Type B pancreatic cell (in vitro differentiated cells): ENCODE measurements around the gene RSPO4. TPM values are rescaled to one million over a fixed set of nuclear protein-coding genes. Genes with fewer than 3 reads are reported as not detected.

Experiments
- DNase-seq: peaks from one replicate; pipeline ENCODE4 v3.0.0; 2021; ENCODE audit warnings: mixed read lengths; ENCODE audit not compliant: unreplicated experiment; ENCODE audit errors: extremely low spot score
- H3K27ac Mint-ChIP-seq: 2 replicates; pipeline ENCODE4 v1.8.0; 2021; ENCODE audit warnings: mild to moderate bottlenecking, mixed read lengths
- H3K27me3 Mint-ChIP-seq: 2 replicates; pipeline ENCODE4 v1.8.0; 2021; ENCODE audit warnings: mixed read lengths
- H3K36me3 Mint-ChIP-seq: 2 replicates; pipeline ENCODE4 v1.8.0; 2021; ENCODE audit warnings: mixed read lengths
- H3K4me1 Mint-ChIP-seq: one replicate; pipeline ENCODE4 v1.8.0; 2021; ENCODE audit warnings: mixed read lengths; ENCODE audit not compliant: unreplicated experiment
- H3K4me3 Mint-ChIP-seq: 2 replicates; pipeline ENCODE4 v1.8.0; 2021; ENCODE audit warnings: mild to moderate bottlenecking, mixed read lengths
- H3K9me3 Mint-ChIP-seq: 2 replicates; pipeline ENCODE4 v1.8.0; 2021; ENCODE audit warnings: mixed read lengths
- long read RNA-seq: library from polyadenylated mRNA; unstranded; transcript quantifications from one replicate; pipeline ENCODE4 v2.0.0, GENCODE V29; 2020
- total RNA-seq: library from RNA; stranded (reverse); gene quantifications from 2 replicates; pipeline ENCODE4 v1.2.1, GENCODE V29; 2021; ENCODE audit warnings: low replicate concordance
- TF ChIP-seq, protein P1 (sequence below): fragments of 200-600 bp; sonication (generic); conservative IDR thresholded peaks from 2 replicates; pipeline ENCODE4 v1.5.0; 2021; ENCODE audit warnings: antibody characterized with exemption, mild to moderate bottlenecking

RSPO4 gene
- total RNA-seq = 0.19 and 2.4 TPM in 2 replicates
- long read RNA-seq = 0 reads

DNA sequence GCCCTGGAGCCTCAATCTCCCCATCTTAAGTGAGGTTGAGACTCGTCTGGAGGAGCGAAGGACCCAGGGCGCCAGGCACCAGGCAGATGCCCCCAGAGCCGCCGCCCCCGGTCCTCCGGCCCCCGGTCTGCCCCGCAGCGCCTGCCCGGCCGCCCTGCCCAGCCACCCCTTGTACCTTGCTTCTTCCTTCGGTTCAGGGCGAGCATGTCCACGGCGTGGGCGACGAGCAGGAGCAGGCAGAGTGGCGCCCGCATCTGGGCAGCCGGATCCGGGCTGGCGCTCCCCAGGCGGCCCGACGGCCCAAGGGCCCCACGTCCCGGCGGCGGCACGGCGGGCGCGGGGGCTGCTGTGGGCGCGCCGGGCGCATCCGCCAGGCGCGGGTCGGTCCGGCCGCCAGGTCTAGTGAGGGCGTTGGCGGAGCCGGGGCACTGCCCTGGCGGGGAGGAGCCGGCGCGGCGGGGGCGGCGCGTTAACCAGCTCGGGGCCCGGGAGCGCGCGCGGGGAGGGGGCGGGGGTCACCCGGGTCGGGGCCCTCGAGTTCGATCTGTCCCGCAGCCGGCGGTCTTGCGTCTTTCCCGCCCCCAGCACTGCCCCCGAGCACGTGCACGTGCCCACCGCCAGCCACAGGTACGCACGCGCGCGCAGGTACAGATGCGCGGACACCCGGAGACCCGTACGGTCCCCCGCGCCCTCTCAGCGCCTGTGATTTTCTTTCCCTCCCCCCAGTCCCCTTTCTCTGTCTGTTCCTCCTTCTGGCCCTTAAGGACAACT lies at the start of gene RSPO4:
Gene RSPO4, minus strand, starts transcription at position 401 of the 771 bp plus-strand sequence. Its CDS starts 147 bp downstream, at position 254.
- Mint-ChIP-seq H3K27ac (peak within 1 kb of the TSS; percentile 58), H3K9me3 (no peaks in the 10 kb centered on the region), H3K4me3 (peak within 1 kb of the TSS; percentile 91), H3K27me3 (peaks cover 64% of the 10 kb centered on the region), H3K36me3 (no peaks in the 10 kb centered on the region), H3K4me1 (peaks cover 7% of the 10 kb centered on the region)
- no peak for DNase-seq
- TF ChIP-seq, protein P1, sequence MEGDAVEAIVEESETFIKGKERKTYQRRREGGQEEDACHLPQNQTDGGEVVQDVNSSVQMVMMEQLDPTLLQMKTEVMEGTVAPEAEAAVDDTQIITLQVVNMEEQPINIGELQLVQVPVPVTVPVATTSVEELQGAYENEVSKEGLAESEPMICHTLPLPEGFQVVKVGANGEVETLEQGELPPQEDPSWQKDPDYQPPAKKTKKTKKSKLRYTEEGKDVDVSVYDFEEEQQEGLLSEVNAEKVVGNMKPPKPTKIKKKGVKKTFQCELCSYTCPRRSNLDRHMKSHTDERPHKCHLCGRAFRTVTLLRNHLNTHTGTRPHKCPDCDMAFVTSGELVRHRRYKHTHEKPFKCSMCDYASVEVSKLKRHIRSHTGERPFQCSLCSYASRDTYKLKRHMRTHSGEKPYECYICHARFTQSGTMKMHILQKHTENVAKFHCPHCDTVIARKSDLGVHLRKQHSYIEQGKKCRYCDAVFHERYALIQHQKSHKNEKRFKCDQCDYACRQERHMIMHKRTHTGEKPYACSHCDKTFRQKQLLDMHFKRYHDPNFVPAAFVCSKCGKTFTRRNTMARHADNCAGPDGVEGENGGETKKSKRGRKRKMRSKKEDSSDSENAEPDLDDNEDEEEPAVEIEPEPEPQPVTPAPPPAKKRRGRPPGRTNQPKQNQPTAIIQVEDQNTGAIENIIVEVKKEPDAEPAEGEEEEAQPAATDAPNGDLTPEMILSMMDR = no peak

DNA sequence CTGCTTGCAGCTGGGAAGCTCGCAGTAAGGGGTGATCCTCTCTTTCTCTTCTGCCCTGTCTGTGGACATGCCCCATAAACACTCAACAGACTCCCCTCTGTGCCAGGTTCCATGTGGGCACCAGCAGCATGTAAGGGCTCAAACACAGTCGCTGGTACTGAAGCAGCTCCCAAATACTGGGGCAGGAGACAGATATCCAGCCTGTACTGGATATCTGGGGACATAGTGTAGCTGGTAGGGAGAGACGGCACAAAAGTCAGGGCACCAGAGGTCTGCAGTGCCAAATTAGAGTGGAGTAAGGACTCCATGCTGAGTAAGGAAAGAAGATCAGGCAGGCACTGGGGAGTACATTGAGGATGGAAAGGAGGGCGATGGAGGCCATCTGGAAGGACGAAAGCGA lies 48.3 kb upstream of the RSPO4 start:
- no peaks in the 10 kb centered on the region for H3K36me3 Mint-ChIP-seq
- H3K4me1 Mint-ChIP-seq = no peaks in the 10 kb centered on the region
- H3K9me3 Mint-ChIP-seq = no peaks in the 10 kb centered on the region
- no peak overlapping the region for H3K27ac Mint-ChIP-seq
- TF ChIP-seq, protein P1 = no peak
- no peak for DNase-seq
- peaks cover 4% of the 10 kb centered on the region for H3K27me3 Mint-ChIP-seq
- no peak overlapping the region for H3K4me3 Mint-ChIP-seq

DNA sequence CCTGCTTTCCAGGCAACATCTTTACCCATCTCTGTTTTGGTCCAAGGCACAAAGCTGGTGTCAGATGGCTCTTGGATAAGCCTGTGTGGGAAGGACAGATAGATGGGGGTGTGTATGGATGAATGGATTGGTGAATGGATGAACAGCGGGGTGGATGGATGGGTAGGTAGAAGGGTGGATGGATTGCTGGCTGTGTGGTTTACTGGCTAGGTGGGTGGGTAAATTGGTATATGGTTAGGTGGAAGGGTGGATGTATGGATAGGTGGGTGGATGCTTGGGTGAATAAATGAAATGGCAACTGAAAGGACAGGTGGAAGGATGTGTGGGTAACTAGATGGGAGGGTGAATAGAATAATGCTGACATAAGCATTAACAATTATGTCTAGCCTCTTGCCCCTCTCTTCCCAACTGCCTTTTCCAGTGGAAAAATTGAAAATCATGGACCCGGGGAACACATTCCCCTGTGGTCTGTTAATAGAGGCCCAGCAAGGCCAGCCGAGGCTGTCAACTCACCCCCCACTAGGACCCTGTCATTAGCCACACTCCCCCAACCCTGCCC lies 43.8 kb upstream of the RSPO4 start:
- H3K27ac Mint-ChIP-seq = no peak overlapping the region
- TF ChIP-seq, protein P1 = no peak
- no peaks in the 10 kb centered on the region for H3K4me1 Mint-ChIP-seq
- no peak for DNase-seq
- H3K36me3 Mint-ChIP-seq = no peaks in the 10 kb centered on the region
- peaks cover 18% of the 10 kb centered on the region for H3K27me3 Mint-ChIP-seq
- no peak overlapping the region for H3K4me3 Mint-ChIP-seq
- no peaks in the 10 kb centered on the region for H3K9me3 Mint-ChIP-seq

DNA sequence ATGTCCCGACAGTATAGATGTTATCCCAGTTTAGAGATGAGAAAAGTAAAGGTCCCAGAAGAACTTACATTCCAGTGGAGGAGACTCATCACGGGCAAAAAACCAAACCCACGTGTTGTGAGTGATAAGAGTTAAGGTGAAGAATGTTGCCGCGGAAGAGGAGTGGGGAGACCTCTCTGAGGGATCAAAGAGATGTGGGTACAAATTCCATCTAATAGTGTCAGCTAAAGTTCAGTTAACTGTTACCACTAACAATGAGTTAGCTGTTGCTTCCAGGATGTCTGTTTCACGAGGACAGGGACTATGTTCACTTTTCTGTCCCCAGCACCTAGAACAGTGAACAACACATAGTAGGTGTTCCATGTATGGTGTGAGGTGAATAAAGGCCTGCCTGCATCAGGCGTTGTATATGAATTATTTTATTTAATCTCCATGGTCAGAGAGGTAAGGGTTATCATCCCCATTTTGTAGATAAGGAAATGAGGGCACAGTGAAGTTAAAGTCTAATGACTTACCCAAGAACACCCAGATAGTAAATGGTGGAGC lies 39.8 kb upstream of the RSPO4 start:
- H3K4me1 Mint-ChIP-seq = no peaks in the 10 kb centered on the region
- no peaks in the 10 kb centered on the region for H3K36me3 Mint-ChIP-seq
- DNase-seq = no peak
- TF ChIP-seq, protein P1 = no peak
- no peak overlapping the region for H3K4me3 Mint-ChIP-seq
- peaks cover 20% of the 10 kb centered on the region for H3K27me3 Mint-ChIP-seq
- H3K27ac Mint-ChIP-seq = no peak overlapping the region
- no peaks in the 10 kb centered on the region for H3K9me3 Mint-ChIP-seq

DNA sequence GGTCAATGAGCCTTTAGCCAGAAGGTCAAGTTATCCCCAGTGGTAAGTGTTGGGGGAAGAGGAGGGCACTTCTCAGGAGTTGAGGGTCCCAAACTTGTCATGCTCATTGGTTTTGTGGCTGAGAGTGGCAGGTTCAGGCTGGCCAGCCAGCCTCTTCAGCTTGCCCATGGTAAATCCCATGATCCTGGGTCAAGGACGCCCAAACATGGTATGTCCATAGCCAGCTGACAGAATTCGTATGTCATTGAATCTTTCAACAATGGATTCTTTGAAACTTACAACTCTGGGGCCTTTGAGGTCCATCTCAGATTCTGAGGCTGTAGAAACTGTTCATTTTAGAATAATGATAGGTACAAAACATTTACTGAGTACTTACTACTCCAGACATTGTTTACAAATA lies 36.1 kb upstream of the RSPO4 start:
- Mint-ChIP-seq H3K4me3 (no peak overlapping the region), H3K36me3 (no peaks in the 10 kb centered on the region), H3K27me3 (peaks cover 8% of the 10 kb centered on the region), H3K27ac (no peak overlapping the region), H3K9me3 (no peaks in the 10 kb centered on the region), H3K4me1 (no peaks in the 10 kb centered on the region)
- TF ChIP-seq, protein P1 = no peak
- DNase-seq = no peak
